Pancreas (tissue), 10 donors: ENCODE results near the gene OSBPL1A. TPM values are rescaled to one million over a fixed set of nuclear protein-coding genes. Genes with fewer than 3 reads are reported as not detected.

Source experiments
- ATAC-seq, 4 donors: fragments of 200-7000 bp; cut with Tn5 transposase; one replicate each; pipeline versions ENCODE4 v1.8.0 to v1.9.1; 2020; ENCODE audit warnings: mild to moderate bottlenecking in 4 of 4, moderate library complexity in 4 of 4
- DNase-seq, 6 donors: peaks; one replicate each; pipeline ENCODE4 v3.0.0-alpha.2; 2020
- FAIRE-seq: peaks from 2 replicates; lab custom pipeline; 2012; peaks lifted over from hg19 to GRCh38; lab: Jason Lieb, UNC
- H3K27ac ChIP-seq, 4 donors: fragments of 200-600 bp; sonication (generic); 1 replicate in 3 of 4; 2 replicates in 1 of 4; pipeline versions ENCODE4 v1.5.0 to v1.8.0; 2020
- H3K27me3 ChIP-seq, 4 donors: fragments of 200-600 bp; one replicate each; pipeline ENCODE4 v1.8.0; 2021
- H3K36me3 ChIP-seq, 3 donors: fragments of 200-600 bp; sonication (generic) in 1 of 3; one replicate each; pipeline versions ENCODE4 v1.5.0 to v1.8.0; 2020 to 2021
- H3K4me1 ChIP-seq, 3 donors: fragments of 200-600 bp; one replicate each; pipeline ENCODE4 v1.8.0; 2021
- H3K4me3 ChIP-seq, 4 donors: fragments of 200-600 bp; sonication (generic) in 2 of 4; one replicate each; pipeline versions ENCODE4 v1.5.0 to v1.8.0; 2020 to 2021
- H3K9me3 ChIP-seq, 4 donors: fragments of 200-600 bp; one replicate each; pipeline ENCODE4 v1.8.0; 2021
- CTCF ChIP-seq, 4 donors: fragments of 200-600 bp; sonication (generic) in 3 of 4; IDR thresholded peaks; one replicate each; pipeline versions ENCODE4 v1.5.0 to v1.8.0; 2021; ENCODE audit warnings: antibody characterized with exemption in 4 of 4
- WGBS, 2 donors: extraction: QIAGEN DNeasy Blood & Tissue Kit; methylation state at CpG; one replicate each; pipeline ENCODE4 v1.1.7; 2013; 5-methylcytosine and 5-hydroxymethylcytosine counted together
- intact Hi-C, 3 donors: fragments of 100-400 bp; cut with DNase I; formaldehyde crosslinking; loops; one replicate each; pipeline versions ENCODE4 v1.11.1 to v1.14.2; 2022
- polyA plus RNA-seq, 2 donors: library from polyadenylated mRNA; stranded (reverse); fragments of 200-250 nt; gene quantifications; one replicate each; pipeline ENCODE4 v1.2.3, GENCODE V29; 2013
- total RNA-seq, 6 donors: library from RNA; stranded (reverse); fragmentation: NEBNext Ultra II Directional in 4 of 6; extraction: Animal tissue kit (Norgen Biotek cat#: 25700) in 4 of 6; gene quantifications; one replicate each; pipeline versions ENCODE4 v1.2.1 to v1.2.4, GENCODE V29; 2021 to 2023
- donor health status: healthy with polysubstance abuse.
- donor health status: DM: no; HTN: no; CAD: no; lungs with moderate emphysema.
- donor health status: DM: no; HTN: no; CAD: no.
- donor health status: control.
- donor health status: control.
- donor health status: Bipolar disorder and iron deficiency.
- donor health status: DM: yes; HTN: yes; CAD: no.
- donor health status: DM: no; HTN: no; CAD: no.
- donor health status: DM: no; HTN: no; CAD: no.
- donor health status: DM: yes; HTN: yes; CAD: no.

Gene OSBPL1A
- total and polyA plus RNA-seq, 8 donors, result 5.8 to 17.9 (median 10.8) TPM

- 96 to 97% methylated on average over 2 of the region's 2 CpGs for WGBS, 2 donors
- TF ChIP-seq CTCF (IDR thresholded peaks at IDR 0.05), result no peak
- FAIRE-seq (no peak), ATAC-seq (no peak), DNase-seq (no peak)
- no peaks in the 10 kb centered on the region for H3K9me3 ChIP-seq
- H3K27ac ChIP-seq, result no peak overlapping the region
- H3K27me3 ChIP-seq, result no peaks in the 10 kb centered on the region
- H3K36me3 ChIP-seq, result no peaks in the 10 kb centered on the region
- H3K4me3 ChIP-seq, result no peak overlapping the region
- intact Hi-C loops, result no loop called here
- peaks cover 0 to 14% (median 11%) of the 10 kb centered on the region in 3 donors for H3K4me1 ChIP-seq
Measured at GRCh38 chr18:24220318-24220688, 177.3 kb downstream of the OSBPL1A start.

GRCh38 chr18:24219561-24220317 is 177.9 kb downstream of the OSBPL1A start:
- FAIRE-seq (no peak), ATAC-seq (peak in 3 of 4 donors; percentile 36 to 53 (median 49)), DNase-seq (peak in 1 of 6 donors; percentile 18)
- no peak for TF ChIP-seq CTCF (IDR thresholded peaks at IDR 0.05)
- Histone ChIP-seq H3K36me3 (no peaks in the 10 kb centered on the region), H3K9me3 (no peaks in the 10 kb centered on the region), H3K27me3 (no peaks in the 10 kb centered on the region), H3K27ac (no peak overlapping the region), H3K4me3 (no peak overlapping the region), H3K4me1 (peaks cover 3 to 19% (median 16%) of the 10 kb centered on the region in 3 donors)
- WGBS, 2 donors, result 83 to 86% methylated on average over 7 of the region's 7 CpGs
- intact Hi-C loops, result no loop called here

- FAIRE-seq, result no peak
- H3K27me3 ChIP-seq, result no peaks in the 10 kb centered on the region
- H3K9me3 ChIP-seq, result no peaks in the 10 kb centered on the region
- intact Hi-C loops, result no loop called here
- H3K4me3 ChIP-seq, result no peak overlapping the region
- TF ChIP-seq CTCF (IDR thresholded peaks at IDR 0.05), result no peak
- H3K27ac ChIP-seq, result no peak overlapping the region
- peak in 2 of 4 donors; percentile 7 to 24 for ATAC-seq
- no peak for DNase-seq
- WGBS, 2 donors, result 63 to 71% methylated on average over 1 of the region's 1 CpG
- no peaks in the 10 kb centered on the region for H3K36me3 ChIP-seq
- H3K4me1 ChIP-seq, result peaks cover 8 to 31% (median 25%) of the 10 kb centered on the region in 3 donors
Measured at GRCh38 chr18:24214913-24215312, 182.7 kb downstream of the OSBPL1A start.

- TF ChIP-seq CTCF (IDR thresholded peaks at IDR 0.05), result no peak
- intact Hi-C loops, result no loop called here
- no peaks in the 10 kb centered on the region for H3K27me3 ChIP-seq
- DNase-seq (no peak), FAIRE-seq (no peak), ATAC-seq (peak in 1 of 4 donors; percentile 28)
- no peak overlapping the region for H3K4me3 ChIP-seq
- H3K36me3 ChIP-seq, result no peaks in the 10 kb centered on the region
- 60 to 69% methylated on average over 6 of the region's 6 CpGs for WGBS, 2 donors
- H3K4me1 ChIP-seq, result peaks cover 8 to 31% (median 25%) of the 10 kb centered on the region in 3 donors
- no peak overlapping the region for H3K27ac ChIP-seq
- no peaks in the 10 kb centered on the region for H3K9me3 ChIP-seq
Measured at GRCh38 chr18:24214144-24214543, 183.5 kb downstream of the OSBPL1A start.

GRCh38 chr18:24212939-24213338 is 184.7 kb downstream of the OSBPL1A start:
- FAIRE-seq, result no peak
- Histone ChIP-seq H3K9me3 (no peaks in the 10 kb centered on the region), H3K27me3 (no peaks in the 10 kb centered on the region), H3K27ac (no peak overlapping the region), H3K36me3 (no peaks in the 10 kb centered on the region), H3K4me3 (no peak overlapping the region), H3K4me1 (peaks cover 8 to 31% (median 25%) of the 10 kb centered on the region in 3 donors)
- ATAC-seq, result no peak
- WGBS, 2 donors, result 90 to 93% methylated on average over 6 of the region's 6 CpGs
- DNase-seq, result no peak
- no peak for TF ChIP-seq CTCF (IDR thresholded peaks at IDR 0.05)
- intact Hi-C loops, result no loop called here
